Duodenal mucosa (tissue), 2 donors: ENCODE measurements around the gene WSCD1.

ENCODE experiments used
- H3K27ac ChIP-seq: one replicate; pipeline ENCODE4 v1.7.0; 2013; ENCODE audit warnings: low read depth, low read length
- H3K27me3 ChIP-seq, 2 donors: one replicate each; pipeline ENCODE4 v1.7.0; 2013; ENCODE audit warnings: low read length in 2 of 2, control low read depth in 1 of 2; ENCODE audit not compliant: insufficient read depth in 2 of 2, control insufficient read depth in 1 of 2
- H3K36me3 ChIP-seq, 2 donors: one replicate each; pipeline ENCODE4 v1.7.0; 2013; ENCODE audit warnings: low read length in 2 of 2, control low read depth in 1 of 2; ENCODE audit not compliant: insufficient read depth in 2 of 2, control insufficient read depth in 1 of 2
- H3K4me1 ChIP-seq, 2 donors: one replicate each; pipeline ENCODE4 v1.7.0; 2013; ENCODE audit warnings: low read length in 2 of 2, control low read depth in 1 of 2; ENCODE audit not compliant: insufficient read depth in 2 of 2, control insufficient read depth in 1 of 2
- H3K4me3 ChIP-seq, 2 donors: one replicate each; pipeline ENCODE4 v1.7.0; 2013; ENCODE audit warnings: low read length in 2 of 2, low read depth in 1 of 2
- H3K9ac ChIP-seq, 2 donors: one replicate each; pipeline ENCODE4 v1.7.0; 2013; ENCODE audit warnings: low read length in 2 of 2, low read depth in 1 of 2
- H3K9me3 ChIP-seq, 2 donors: one replicate each; pipeline ENCODE4 v1.7.0; 2013; ENCODE audit warnings: low read length in 2 of 2, control low read depth in 1 of 2; ENCODE audit not compliant: control insufficient read depth in 1 of 2

Gene WSCD1

GRCh38 chr17:6102615-6103014, 32.4 kb downstream of the WSCD1 start:
- Histone ChIP-seq H3K9ac (no peak overlapping the region), H3K9me3 (no peaks in the 10 kb centered on the region), H3K4me1 (peaks cover 6 to 26% of the 10 kb centered on the region in 2 donors), H3K27me3 (no peaks in the 10 kb centered on the region), H3K36me3 (no peaks in the 10 kb centered on the region), H3K27ac (no peak overlapping the region), H3K4me3 (no peak overlapping the region)

- Histone ChIP-seq H3K9me3 (no peaks in the 10 kb centered on the region), H3K36me3 (no peaks in the 10 kb centered on the region), H3K4me3 (no peak overlapping the region), H3K4me1 (peaks cover 21 to 26% of the 10 kb centered on the region in 2 donors), H3K27me3 (no peaks in the 10 kb centered on the region), H3K27ac (no peak overlapping the region), H3K9ac (no peak overlapping the region)
These were observed 34.9 kb downstream of the WSCD1 start for GRCh38 chr17:6104956-6105648.

GRCh38 chr17:6105649-6106007, 35.4 kb downstream of the WSCD1 start:
- no peaks in the 10 kb centered on the region for H3K36me3 ChIP-seq
- H3K27ac ChIP-seq, result no peak overlapping the region
- H3K27me3 ChIP-seq, result no peaks in the 10 kb centered on the region
- H3K4me1 ChIP-seq, result peaks cover 25 to 29% of the 10 kb centered on the region in 2 donors
- H3K9me3 ChIP-seq, result no peaks in the 10 kb centered on the region
- H3K4me3 ChIP-seq, result no peak overlapping the region
- H3K9ac ChIP-seq, result no peak overlapping the region

GRCh38 chr17:6106212-6106611, 36.0 kb downstream of the WSCD1 start:
- H3K4me1 ChIP-seq, result peaks cover 25 to 29% of the 10 kb centered on the region in 2 donors
- no peak overlapping the region for H3K27ac ChIP-seq
- H3K9ac ChIP-seq, result no peak overlapping the region
- no peak overlapping the region for H3K4me3 ChIP-seq
- no peaks in the 10 kb centered on the region for H3K36me3 ChIP-seq
- H3K9me3 ChIP-seq, result no peaks in the 10 kb centered on the region
- no peaks in the 10 kb centered on the region for H3K27me3 ChIP-seq

- Histone ChIP-seq H3K36me3 (no peaks in the 10 kb centered on the region), H3K4me3 (no peak overlapping the region), H3K27me3 (no peaks in the 10 kb centered on the region), H3K4me1 (peaks cover 19 to 20% of the 10 kb centered on the region in 2 donors), H3K9ac (no peak overlapping the region), H3K27ac (no peak overlapping the region), H3K9me3 (no peaks in the 10 kb centered on the region)
These were observed 37.6 kb downstream of the WSCD1 start for GRCh38 chr17:6107791-6108190.

GRCh38 chr17:6108382-6108781, 38.2 kb downstream of the WSCD1 start:
- no peaks in the 10 kb centered on the region for H3K27me3 ChIP-seq
- no peak overlapping the region for H3K4me3 ChIP-seq
- H3K9ac ChIP-seq, result no peak overlapping the region
- H3K9me3 ChIP-seq, result no peaks in the 10 kb centered on the region
- no peaks in the 10 kb centered on the region for H3K36me3 ChIP-seq
- H3K4me1 ChIP-seq, result peaks cover 14 to 19% of the 10 kb centered on the region in 2 donors
- H3K27ac ChIP-seq, result no peak overlapping the region

- Histone ChIP-seq H3K4me3 (no peak overlapping the region), H3K9ac (no peak overlapping the region), H3K36me3 (no peaks in the 10 kb centered on the region), H3K9me3 (no peaks in the 10 kb centered on the region), H3K27me3 (no peaks in the 10 kb centered on the region), H3K4me1 (peaks cover 10 to 19% of the 10 kb centered on the region in 2 donors), H3K27ac (no peak overlapping the region)
These were observed 38.8 kb downstream of the WSCD1 start for GRCh38 chr17:6108987-6109386.

GRCh38 chr17:6109536-6109935, 39.4 kb downstream of the WSCD1 start:
- Histone ChIP-seq H3K27me3 (no peaks in the 10 kb centered on the region), H3K36me3 (no peaks in the 10 kb centered on the region), H3K9me3 (no peaks in the 10 kb centered on the region), H3K4me3 (no peak overlapping the region), H3K9ac (no peak overlapping the region), H3K27ac (no peak overlapping the region), H3K4me1 (peaks cover 9 to 19% of the 10 kb centered on the region in 2 donors)

GRCh38 chr17:6110088-6110487, 39.9 kb downstream of the WSCD1 start:
- Histone ChIP-seq H3K9me3 (no peaks in the 10 kb centered on the region), H3K36me3 (no peaks in the 10 kb centered on the region), H3K27ac (no peak overlapping the region), H3K27me3 (no peaks in the 10 kb centered on the region), H3K4me3 (no peak overlapping the region), H3K4me1 (peaks cover 5 to 19% of the 10 kb centered on the region in 2 donors), H3K9ac (no peak overlapping the region)

GRCh38 chr17:6110592-6110991, 40.4 kb downstream of the WSCD1 start:
- no peak overlapping the region for H3K27ac ChIP-seq
- peaks cover 3 to 19% of the 10 kb centered on the region in 2 donors for H3K4me1 ChIP-seq
- no peaks in the 10 kb centered on the region for H3K36me3 ChIP-seq
- no peak overlapping the region for H3K4me3 ChIP-seq
- H3K27me3 ChIP-seq, result no peaks in the 10 kb centered on the region
- no peak overlapping the region for H3K9ac ChIP-seq
- no peaks in the 10 kb centered on the region for H3K9me3 ChIP-seq
